Measurements from ENCODE around the gene CFAP299.

GRCh38 chr4:80585542-80585941, 250.0 kb downstream of the CFAP299 start:
- TF ChIP-seq CTCF (IDR thresholded peaks at IDR 0.05) (no peak), POLR2A (IDR thresholded peaks at IDR 0.05) (no peak)

Data from Peyer's patch (tissue), 4 donors.